CD4-positive, alpha-beta T cell (primary cell): ENCODE results near the gene ENPEP. TPM values are rescaled to one million over a fixed set of nuclear protein-coding genes. Genes with fewer than 3 reads are reported as not detected.

Experiments
- ATAC-seq: fragments of 200-7000 bp; cut with Tn5 transposase; one replicate; pipeline ENCODE4 v1.10.0; 2022; ENCODE audit warnings: mild to moderate bottlenecking; ENCODE audit not compliant: poor library complexity
- CTCF ChIA-PET: fragments of 350-600 bp; sonication (Branson Sonifier 250); formaldehyde crosslinking; loops from one replicate; lab custom pipeline; 2021; ENCODE audit warnings: antibody characterized with exemption, inconsistent platforms; lab: Charles Lee
- POLR2A ChIA-PET: fragments of 350-600 bp; sonication (Branson Sonifier 250); formaldehyde crosslinking; loops from one replicate; lab custom pipeline; 2021; ENCODE audit warnings: antibody characterized with exemption, inconsistent platforms; lab: Charles Lee
- DNase-seq, 14 experiments: peaks; one replicate each; pipeline ENCODE4 v3.0.0-alpha.2; 2013 to 2020; ENCODE audit warnings: mixed read lengths in 2 of 14
- H3K27ac ChIP-seq, 2 donors: one replicate each; pipeline versions ENCODE4 v1.5.1 to v1.7.0; 2013; ENCODE audit warnings: low read length in 2 of 2, low read depth in 1 of 2, mild to moderate bottlenecking in 1 of 2
- H3K27me3 ChIP-seq, 2 experiments: 1 replicate in 1 of 2; 2 replicates in 1 of 2; pipeline versions ENCODE4 v1.6.1 to v1.7.0; 2013; ENCODE audit warnings: low read length in 2 of 2, control low read depth in 1 of 2, mild to moderate bottlenecking in 1 of 2, moderate library complexity in 1 of 2; ENCODE audit not compliant: insufficient read depth in 2 of 2, control insufficient read depth in 1 of 2
- H3K36me3 ChIP-seq: one replicate; pipeline ENCODE4 v1.6.1; 2013; ENCODE audit warnings: low read length, control low read depth; ENCODE audit not compliant: insufficient read depth
- H3K4me1 ChIP-seq: one replicate; pipeline ENCODE4 v1.6.1; 2013; ENCODE audit warnings: low read length, control low read depth; ENCODE audit not compliant: insufficient read depth
- H3K4me3 ChIP-seq: one replicate; pipeline ENCODE4 v1.5.1; 2013; ENCODE audit warnings: mild to moderate bottlenecking, low read length, moderate library complexity
- H3K9me3 ChIP-seq, 2 experiments: 1 replicate in 1 of 2; 2 replicates in 1 of 2; pipeline versions ENCODE4 v1.6.1 to v1.7.0; 2013; ENCODE audit warnings: low read length in 2 of 2, mild to moderate bottlenecking in 2 of 2, control low read depth in 1 of 2, moderate library complexity in 1 of 2; ENCODE audit not compliant: control insufficient read depth in 1 of 2, insufficient read depth in 1 of 2
- H3K27ac Mint-ChIP-seq: one replicate; pipeline ENCODE4 v1.8.0; 2020; ENCODE audit warnings: mixed read lengths
- H3K27me3 Mint-ChIP-seq: one replicate; pipeline ENCODE4 v1.8.0; 2021; ENCODE audit warnings: mixed read lengths
- H3K36me3 Mint-ChIP-seq: one replicate; pipeline ENCODE4 v1.8.0; 2021; ENCODE audit warnings: low read depth, mixed read lengths
- H3K4me1 Mint-ChIP-seq: one replicate; pipeline ENCODE4 v1.8.0; 2021; ENCODE audit warnings: low read depth, mixed read lengths
- H3K4me3 Mint-ChIP-seq: one replicate; pipeline ENCODE4 v1.8.0; 2020; ENCODE audit warnings: mild to moderate bottlenecking, mixed read lengths
- H3K9me3 Mint-ChIP-seq: one replicate; pipeline ENCODE4 v1.8.0; 2020; ENCODE audit warnings: mixed read lengths
- intact Hi-C, 2 experiments: fragments of 100-400 bp; cut with DNase I in 1 of 2; cut with micrococcal nuclease in 1 of 2; formaldehyde crosslinking; loops; one replicate each; pipeline versions ENCODE4 v1.15.1 to v1.9.0; 2023 to 2025; cut with DNase I, micrococcal nuclease
- total RNA-seq, 174 experiments: library from RNA in 2 of 174; stranded (reverse) in 2 of 174; gene quantifications; one replicate each; pipeline ENCODE4 v1.2.3 and lab custom pipeline; 2021 to 2026
- TF ChIP-seq, protein P1 (sequence below): fragments of 200-600 bp; IDR thresholded peaks from one replicate; pipeline ENCODE4 v1.8.0; 2022; ENCODE audit warnings: antibody characterized with exemption, mild to moderate bottlenecking

ENPEP gene
- total RNA-seq, 2 experiments from 2014 or later, result not detected

- H3K4me3 ChIP-seq, result no peak overlapping the region
- ATAC-seq (no peak), DNase-seq (no peak)
- H3K36me3 ChIP-seq, result no peaks in the 10 kb centered on the region
- TF ChIP-seq, protein P1, sequence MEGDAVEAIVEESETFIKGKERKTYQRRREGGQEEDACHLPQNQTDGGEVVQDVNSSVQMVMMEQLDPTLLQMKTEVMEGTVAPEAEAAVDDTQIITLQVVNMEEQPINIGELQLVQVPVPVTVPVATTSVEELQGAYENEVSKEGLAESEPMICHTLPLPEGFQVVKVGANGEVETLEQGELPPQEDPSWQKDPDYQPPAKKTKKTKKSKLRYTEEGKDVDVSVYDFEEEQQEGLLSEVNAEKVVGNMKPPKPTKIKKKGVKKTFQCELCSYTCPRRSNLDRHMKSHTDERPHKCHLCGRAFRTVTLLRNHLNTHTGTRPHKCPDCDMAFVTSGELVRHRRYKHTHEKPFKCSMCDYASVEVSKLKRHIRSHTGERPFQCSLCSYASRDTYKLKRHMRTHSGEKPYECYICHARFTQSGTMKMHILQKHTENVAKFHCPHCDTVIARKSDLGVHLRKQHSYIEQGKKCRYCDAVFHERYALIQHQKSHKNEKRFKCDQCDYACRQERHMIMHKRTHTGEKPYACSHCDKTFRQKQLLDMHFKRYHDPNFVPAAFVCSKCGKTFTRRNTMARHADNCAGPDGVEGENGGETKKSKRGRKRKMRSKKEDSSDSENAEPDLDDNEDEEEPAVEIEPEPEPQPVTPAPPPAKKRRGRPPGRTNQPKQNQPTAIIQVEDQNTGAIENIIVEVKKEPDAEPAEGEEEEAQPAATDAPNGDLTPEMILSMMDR, result no peak
- H3K4me1 ChIP-seq, result no peaks in the 10 kb centered on the region
- ChIA-PET POLR2A (no interaction called here), CTCF (interaction anchor here (0.5 kb wide), 1 partner anchor 559 kb away, joined by 3 read pairs; no protein-coding TSS in a partner anchor)
- Mint-ChIP-seq H3K9me3 (no peaks in the 10 kb centered on the region), H3K27me3 (peaks cover 37% of the 10 kb centered on the region), H3K4me1 (no peaks in the 10 kb centered on the region), H3K4me3 (no peak overlapping the region), H3K36me3 (no peaks in the 10 kb centered on the region), H3K27ac (no peak overlapping the region)
- no peak overlapping the region for H3K27ac ChIP-seq
- no peaks in the 10 kb centered on the region for H3K9me3 ChIP-seq
- intact Hi-C loops, result no loop called here
- H3K27me3 ChIP-seq, result peaks cover 0 to 5% of the 10 kb centered on the region in 2 experiments
Observed at GRCh38 chr4:110532901-110533589, 57.1 kb downstream of the ENPEP start.

DNA sequence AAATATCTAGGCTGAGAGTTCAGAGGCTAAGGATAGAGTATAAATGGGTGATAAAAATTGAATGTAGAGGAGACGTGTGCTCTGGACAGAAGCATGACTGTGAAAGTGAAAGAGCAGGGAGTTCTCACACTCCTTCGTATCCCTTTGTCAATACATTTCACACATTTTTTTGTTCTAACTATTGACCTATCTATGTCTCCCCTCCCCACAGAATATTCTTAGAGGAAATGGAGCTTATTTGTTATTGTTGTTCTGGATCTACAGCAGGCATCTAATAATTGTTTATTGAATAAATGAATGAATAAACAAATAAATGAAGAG, 57.6 kb downstream of the ENPEP start:
- ATAC-seq (no peak), DNase-seq (no peak)
- Mint-ChIP-seq H3K27me3 (peaks cover 42% of the 10 kb centered on the region), H3K4me3 (no peak overlapping the region), H3K36me3 (no peaks in the 10 kb centered on the region), H3K4me1 (no peaks in the 10 kb centered on the region), H3K9me3 (no peaks in the 10 kb centered on the region), H3K27ac (no peak overlapping the region)
- H3K27me3 ChIP-seq, result peaks cover 0 to 5% of the 10 kb centered on the region in 2 experiments
- H3K4me1 ChIP-seq, result no peaks in the 10 kb centered on the region
- POLR2A ChIA-PET, result no interaction called here
- no peaks in the 10 kb centered on the region for H3K36me3 ChIP-seq
- no peak overlapping the region for H3K27ac ChIP-seq
- H3K9me3 ChIP-seq, result no peaks in the 10 kb centered on the region
- TF ChIP-seq, protein P1, result no peak
- intact Hi-C loops, result no loop called here
- no peak overlapping the region for H3K4me3 ChIP-seq
- CTCF ChIA-PET, result interaction anchor here (0.5 kb wide), 1 partner anchor 560 kb away, joined by 3 read pairs; no protein-coding TSS in a partner anchor

DNA sequence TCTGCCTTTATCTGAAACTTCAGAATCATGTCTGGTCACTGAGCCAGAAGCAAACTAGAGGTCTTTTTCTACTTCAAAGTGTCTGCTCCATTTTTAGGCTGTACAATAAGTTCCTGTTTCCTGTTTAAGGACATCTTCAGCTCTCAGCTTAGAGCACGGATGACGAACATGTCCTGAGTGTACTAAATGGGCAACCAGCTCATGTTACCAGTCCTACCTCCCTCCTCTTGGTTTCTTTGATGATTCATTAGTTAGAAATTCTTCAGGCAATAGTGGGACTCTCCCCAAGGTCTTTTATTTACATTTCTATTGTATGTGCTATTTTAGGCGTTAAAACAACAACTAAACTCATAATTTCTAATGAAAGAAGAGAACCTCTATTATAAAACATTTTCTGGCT, 58.0 kb downstream of the ENPEP start:
- no peaks in the 10 kb centered on the region for H3K4me1 Mint-ChIP-seq
- H3K27me3 ChIP-seq, result peaks cover 0 to 5% of the 10 kb centered on the region in 2 experiments
- no peak for ATAC-seq

More for the DNA sequence above, 58.0 kb downstream of the ENPEP start:
- H3K4me3 Mint-ChIP-seq, result no peak overlapping the region
- CTCF ChIA-PET, result no interaction called here
- H3K27ac ChIP-seq, result no peak overlapping the region
- H3K36me3 ChIP-seq, result no peaks in the 10 kb centered on the region
- no peak overlapping the region for H3K27ac Mint-ChIP-seq
- intact Hi-C loops, result no loop called here
- H3K4me1 ChIP-seq, result no peaks in the 10 kb centered on the region
- no peaks in the 10 kb centered on the region for H3K36me3 Mint-ChIP-seq
- H3K9me3 Mint-ChIP-seq, result no peaks in the 10 kb centered on the region
- peaks cover 46% of the 10 kb centered on the region for H3K27me3 Mint-ChIP-seq
- POLR2A ChIA-PET, result no interaction called here
- H3K9me3 ChIP-seq, result no peaks in the 10 kb centered on the region
- no peak for DNase-seq
- H3K4me3 ChIP-seq, result no peak overlapping the region
- TF ChIP-seq, protein P1, result no peak
